CD4-positive, alpha-beta T cell treated with Interleukin-17A for 1 hour (primary cell): Measurements from ENCODE around the gene HTR2B.
A peak's percentile ranks its signal among the peaks of the same experiment; 100 is the strongest.
"Not testable (repeated sequence)": the region's sequence is repeated elsewhere in the genome, so short reads cannot be mapped to it uniquely, and the experiment has no call there.

Source experiments
- DNase-seq: peaks from one replicate; pipeline ENCODE4 v3.0.0-alpha.2; 2020

The HTR2B gene

DNA sequence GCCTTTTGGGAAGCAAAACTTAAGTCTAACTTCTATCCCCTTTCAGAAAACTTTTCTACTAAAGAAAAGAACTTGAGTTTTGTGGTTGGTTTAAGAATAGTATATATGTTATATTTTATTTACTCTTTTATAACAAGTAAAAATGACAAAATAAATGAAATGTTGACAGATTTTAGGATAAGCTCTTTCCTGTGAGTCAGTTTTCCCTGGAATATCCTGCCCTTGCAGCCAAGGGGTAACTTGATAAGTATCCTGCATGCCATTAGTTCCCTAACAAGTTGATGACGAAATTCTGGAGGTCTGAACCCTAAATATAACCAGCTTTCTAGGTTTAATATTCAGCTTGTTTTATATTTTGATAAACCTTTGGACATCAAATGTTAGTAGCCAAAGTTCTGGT lies 7.3 kb upstream of the HTR2B start:
- DNase-seq, result no peak

DNA sequence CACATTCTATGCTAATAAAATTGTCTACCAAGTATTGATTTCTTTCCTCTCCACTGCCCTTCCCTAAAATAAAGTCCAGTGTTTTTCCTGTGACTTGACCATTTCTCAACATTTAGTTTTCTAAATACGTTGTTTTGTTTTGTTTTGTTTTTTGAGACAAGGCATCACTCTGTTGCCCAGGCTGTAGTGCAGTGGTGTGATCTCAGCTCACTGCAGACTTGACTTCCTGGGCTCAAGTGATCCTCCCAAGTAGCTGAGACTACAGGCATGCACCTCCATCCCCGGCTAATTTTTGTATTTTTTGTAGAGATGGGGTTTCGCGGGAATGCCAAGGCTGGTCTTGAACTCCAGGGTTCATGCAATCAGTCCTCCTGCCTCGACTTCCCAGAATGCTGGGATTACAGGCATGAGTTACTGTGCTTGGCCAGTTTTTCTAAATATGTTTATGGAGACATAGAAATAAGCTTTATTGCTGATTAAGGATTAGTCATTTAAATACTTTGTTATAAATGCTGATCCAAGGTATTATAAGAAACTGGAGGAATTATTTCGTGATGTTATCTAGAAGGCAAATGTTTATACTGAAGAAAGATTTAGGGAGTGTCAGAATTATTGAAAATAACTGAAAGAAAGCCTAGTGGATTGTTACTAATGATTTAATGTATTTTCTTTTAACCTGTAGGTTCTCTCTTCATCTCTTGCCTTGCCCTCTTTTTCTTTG lies 5.7 kb upstream of the HTR2B start:
- DNase-seq, result no peak

DNA sequence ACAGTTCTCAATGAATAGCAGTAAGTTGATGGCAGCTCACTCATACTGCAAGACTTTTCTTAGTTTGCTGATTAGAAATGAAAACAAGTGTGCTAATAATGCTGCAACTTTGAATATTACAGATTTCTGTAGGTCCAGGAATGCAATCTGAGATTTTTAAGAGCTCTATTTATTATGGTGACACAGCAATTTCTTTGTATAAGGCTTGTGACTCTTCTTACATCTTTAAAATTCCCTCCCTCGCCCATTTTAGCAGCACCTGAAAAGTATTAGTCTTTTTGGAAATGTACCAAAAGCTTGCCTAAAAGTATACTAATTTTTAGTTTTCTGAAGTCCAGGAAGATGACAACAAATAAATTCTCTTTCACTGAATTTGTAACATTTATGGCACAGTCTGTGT lies 4.4 kb upstream of the HTR2B start:
- DNase-seq, result no peak

DNA sequence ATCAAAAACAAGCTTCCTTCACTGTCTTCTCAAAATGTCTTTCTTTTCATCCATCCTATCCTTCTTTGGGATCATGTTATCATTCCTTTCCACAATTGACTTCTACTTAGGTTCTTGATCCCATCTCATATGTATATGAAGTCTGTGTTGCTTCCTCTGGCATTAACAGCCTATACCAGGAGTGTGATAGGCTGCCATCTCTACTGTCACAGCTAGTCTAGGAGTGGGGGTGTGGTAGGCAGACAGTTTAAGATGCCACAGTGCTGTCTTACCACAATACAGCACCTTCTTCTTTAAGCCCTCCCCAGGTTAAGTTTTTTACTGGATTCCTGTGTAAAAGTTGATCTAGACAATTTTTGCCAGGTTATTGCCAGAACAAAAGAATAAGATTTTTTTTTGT lies 3.7 kb upstream of the HTR2B start:
- no peak for DNase-seq

DNA sequence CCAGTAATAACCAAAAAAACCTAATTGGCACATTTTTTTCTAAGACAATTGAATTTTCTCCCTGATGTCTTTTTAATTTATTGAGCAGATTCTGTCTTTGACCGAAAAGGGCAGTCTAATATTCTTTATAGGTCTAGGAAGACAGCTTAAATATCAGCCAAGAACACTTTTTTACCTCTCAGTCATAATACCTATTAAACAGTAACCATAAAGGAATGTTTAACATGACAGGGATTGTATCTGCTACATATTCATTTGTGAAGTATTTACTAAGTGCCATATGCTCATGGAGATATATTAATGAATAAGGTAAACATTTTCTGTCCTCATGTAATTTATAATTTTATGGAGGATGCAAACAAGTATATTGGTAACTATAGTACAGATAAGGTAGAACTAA lies 3.1 kb upstream of the HTR2B start:
- no peak for DNase-seq

DNA sequence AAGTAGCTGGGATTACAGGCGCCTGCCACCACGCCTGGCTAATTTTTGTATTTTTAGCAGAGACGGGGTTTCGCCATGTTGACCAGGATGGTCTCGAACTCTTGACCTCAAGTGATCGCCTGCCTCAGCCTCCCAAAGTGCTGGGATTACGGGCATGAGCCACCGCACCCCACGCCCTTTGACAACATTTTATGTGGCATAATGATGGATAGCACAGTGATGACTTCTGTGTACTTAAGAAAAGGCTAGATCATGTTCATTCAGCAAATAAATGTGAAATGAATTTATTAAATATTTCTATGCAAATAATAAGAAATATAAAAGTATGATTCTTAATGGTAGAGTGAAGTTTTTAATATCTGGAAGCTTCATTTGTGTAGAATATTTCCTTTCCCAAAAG lies 2.6 kb upstream of the HTR2B start:
- no peak for DNase-seq

DNA sequence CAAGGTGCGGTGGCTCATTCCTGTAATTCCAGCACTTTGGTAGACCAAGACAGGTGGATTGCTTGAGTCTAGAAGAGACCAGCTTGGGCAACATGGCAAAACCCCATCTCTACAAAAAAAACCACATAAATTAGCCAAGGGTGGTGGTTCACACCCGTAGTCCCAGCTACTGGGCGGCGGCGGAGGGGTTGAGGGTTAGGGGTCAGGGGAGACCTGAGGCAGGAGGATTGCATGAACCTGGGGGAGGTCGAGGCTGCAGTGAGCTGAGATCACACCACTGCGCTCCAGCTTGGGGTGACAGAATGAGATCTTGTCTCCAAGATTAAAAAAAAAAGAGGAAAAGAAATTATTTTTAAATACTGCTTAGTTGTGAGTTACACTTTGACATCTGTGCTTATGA lies 1.3 kb upstream of the HTR2B start:
- no peak for DNase-seq

DNA sequence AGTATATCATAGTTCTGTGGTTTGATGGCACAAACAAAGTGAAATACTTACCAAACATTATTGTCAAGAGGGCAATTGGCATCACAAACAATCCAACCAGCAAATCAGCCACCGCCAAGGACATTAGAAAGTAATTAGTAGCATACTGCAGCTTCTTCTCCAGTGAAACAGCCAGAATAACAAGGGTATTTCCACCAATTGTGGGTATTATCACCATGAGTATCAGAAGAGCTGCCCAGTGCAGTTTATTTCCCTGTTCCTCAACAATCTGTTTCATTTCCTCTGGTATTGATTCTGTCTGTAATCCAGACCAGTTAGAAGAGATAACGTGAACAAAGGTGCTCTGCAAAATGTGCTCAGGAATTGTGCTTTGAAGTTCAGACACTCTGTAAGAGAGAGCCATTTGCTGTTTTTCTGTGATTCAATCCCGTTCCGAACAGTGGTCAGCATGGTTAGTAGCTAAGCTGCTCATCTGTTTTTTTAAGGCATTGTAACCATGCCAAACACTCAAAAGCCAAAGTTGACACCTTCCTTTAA lies 1.4 kb downstream of the HTR2B start:
- DNase-seq, result no peak

DNA sequence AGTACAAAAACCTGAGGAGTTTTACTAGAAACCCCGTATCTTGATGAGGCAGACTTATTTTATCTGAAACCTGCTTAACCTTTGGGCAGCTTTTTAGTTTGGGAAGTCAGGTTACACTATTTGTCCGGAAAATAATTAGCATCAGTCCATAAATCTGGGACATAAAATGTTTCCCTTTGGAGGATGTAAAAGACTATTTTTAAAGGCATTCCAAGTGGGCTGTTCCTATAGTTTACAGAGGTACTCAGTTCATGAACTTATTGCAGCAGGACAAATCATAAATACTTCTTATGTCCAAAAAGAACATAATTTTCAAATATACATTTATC lies 6.3 kb downstream of the HTR2B start:
- no peak for DNase-seq

DNA sequence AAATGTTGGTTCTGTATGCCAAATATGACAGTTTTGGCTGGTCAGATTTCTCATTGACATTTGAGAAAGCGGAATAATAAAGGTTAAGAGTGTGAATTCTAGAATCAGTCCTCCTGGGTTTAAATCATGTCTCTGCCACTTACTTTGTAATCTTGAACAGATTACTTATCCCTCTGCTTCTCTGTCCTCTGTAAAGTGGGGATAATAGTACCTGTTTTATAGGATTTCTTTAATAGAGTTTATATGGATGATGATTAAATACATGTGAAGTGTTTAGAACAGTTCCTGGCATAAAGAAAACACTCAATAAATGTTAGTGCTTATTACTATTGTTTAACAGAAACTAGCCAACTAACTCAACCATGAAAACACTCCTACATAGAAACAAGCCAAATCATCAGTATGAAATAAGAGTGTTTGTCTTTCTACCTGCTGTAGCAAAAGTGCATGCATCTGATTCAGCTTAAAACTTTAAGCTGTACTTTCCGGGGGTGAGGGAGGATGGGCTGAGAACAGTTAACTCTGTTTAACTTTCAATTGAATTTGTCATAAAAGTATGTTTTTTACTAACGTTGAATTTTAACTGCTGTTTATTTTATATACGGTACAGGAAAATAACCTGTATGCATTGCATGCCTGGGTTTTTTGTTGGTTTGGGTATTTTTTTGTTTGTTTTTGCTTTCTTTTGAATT lies 6.8 kb downstream of the HTR2B start:
- no peak for DNase-seq

DNA sequence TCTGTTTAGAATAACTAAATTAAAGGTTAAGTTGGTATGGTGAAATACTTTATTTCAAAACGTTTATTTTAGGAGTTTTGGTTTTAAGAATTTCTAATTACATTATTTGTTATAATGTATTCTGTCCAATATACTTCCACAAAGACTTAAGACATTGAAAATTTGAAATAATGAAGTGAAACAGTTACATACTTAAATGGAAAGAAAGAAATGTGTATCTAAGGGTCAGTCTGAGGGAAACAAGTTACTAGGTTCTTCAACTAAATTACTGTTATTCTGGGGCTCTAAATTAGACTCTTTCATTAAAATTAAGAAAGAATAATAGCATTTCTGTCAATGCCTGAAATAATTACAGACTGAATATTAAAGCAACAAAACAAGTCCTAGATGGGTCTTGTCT lies 7.7 kb downstream of the HTR2B start:
- DNase-seq, result no peak

DNA sequence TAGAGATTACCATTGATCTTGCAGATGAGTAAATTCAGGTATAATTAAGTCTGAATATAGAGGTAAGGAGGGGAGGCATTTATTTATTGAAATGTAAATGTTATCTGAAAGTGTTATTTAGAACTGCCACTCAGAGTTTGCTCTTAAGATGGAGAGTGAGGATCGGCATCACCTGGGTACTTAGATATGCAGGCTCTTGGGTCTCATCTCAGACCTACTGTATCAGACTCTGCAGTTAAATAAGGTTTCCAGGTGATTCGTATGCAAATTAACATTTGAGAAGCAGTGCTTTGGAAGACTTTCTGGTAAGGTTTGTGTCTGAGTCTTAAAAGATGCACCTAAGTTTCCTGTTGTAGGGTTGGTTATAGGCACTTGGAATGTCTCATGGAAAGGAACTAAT lies 9.2 kb downstream of the HTR2B start:
- no peak for DNase-seq

DNA sequence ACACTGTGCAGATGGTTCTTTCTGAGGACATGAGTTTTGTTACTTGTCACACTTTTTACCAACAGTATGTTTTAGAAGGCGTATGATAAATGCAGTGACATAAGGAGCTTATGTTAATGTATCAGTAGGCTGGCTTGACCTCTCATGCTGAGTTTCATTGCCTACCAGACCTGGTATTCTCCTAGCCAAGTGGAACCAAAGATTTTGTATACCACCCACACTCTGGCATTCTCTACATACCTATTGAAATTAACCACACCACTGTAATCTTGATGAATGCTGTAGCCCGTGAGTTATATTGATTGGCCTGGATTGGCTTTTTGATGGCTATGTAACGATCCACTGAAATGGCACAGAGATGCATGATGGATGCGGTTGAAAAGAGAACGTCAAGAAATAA lies 11.4 kb downstream of the HTR2B start:
- DNase-seq, result no peak

DNA sequence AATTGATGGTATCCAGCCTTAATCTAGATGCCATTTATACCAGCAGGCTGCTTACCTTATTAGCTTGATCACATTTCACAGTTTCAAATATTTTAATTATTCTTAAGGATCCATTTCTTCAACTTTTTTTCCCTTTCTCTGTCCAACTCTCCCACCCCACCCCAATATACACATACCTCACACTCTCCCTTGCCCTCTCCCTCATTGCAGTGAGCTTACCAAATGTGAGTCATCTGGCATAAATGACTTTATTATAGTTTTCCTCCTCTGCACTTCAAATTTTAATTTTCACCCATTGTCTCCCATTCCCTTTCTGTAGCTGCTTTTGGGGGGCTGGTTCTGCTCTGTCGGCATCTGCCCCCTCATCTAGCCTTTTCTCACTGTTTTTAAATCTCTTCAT lies 12.9 kb downstream of the HTR2B start:
- no peak for DNase-seq

DNA sequence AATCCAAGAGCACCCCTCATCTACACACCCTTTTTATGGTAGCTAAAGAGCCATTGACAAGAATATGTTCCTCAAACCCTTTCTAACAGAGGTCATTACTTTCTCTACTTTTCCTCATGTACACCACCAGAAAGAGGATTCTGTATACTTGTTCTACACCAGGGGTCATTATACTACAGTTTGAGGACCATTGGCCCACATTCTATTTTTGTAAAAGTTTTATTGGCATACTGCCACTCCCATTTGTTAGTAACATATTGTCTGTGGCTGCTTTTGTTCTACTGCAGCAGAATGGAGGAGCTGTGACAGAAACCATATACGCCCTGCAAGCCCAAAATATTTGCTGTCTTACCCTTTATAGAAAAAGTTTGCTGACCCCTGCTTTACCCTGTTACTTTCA lies 14.3 kb downstream of the HTR2B start:
- no peak for DNase-seq

DNA sequence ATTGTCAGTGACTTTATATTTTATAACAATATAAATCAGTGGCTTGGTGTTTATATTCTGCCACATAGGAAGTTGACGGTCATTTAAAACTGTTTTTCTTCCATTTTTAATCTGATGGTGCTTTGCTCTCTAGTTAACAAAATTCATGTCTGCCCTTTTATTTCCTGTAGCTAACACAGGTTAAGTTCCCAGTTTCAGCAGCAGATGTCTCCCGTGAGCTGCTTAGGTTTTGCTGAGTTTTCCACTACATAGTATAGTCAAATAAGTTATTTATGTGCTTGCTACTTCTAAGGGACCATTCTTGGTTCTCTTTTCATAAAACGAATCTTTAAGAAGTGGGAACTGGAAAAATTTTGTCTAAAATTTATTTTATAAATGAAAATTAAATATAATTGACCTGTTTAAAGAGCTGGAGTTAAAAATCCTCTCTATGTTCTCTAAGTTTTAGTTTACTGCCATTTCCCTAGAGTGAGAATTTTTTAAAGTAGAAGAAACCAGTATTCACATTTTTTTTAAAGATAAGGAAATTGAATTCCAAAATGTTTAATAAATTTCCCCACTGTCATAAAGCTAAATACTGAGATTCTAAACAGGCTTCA lies 20.6 kb downstream of the HTR2B start:
- peak; percentile 69 for DNase-seq

DNA sequence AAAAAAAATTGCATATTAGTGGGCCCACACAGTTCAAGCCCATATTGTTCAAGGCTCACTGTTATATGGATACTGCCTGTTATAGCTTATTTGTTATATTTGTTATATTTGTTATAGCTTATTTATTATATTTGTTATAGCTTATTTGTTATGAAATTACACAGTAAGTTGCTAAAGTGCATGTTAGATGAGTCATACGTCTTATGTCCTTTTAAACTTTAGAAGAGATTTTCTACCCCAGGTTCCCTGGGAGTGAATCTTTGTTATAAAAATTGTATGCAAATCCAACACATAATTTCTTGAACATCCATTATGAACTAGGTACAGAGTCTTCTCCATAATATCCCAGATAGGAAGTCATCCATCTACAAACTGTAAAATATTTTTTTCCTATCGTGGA lies 22.1 kb downstream of the HTR2B start:
- no peak for DNase-seq

DNA sequence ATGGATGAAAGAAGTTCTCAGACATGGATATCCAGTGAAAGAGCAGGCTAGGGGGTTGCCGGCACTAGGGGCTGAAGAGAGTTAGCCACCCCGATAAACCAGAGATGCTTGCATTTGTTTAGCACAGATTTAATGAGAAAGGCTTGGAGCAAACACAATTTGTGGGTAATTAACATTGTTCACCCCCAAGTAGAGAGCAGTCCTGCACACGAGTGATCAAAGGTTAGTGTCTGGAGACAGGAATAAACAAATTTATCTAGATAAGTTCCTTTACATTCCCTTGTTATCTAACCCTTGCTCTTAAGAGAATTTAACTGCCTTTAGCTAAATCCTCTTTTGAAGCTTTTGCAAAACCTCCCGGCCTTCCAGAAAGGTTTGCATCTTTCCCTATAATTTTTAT lies 23.9 kb downstream of the HTR2B start:
- DNase-seq, result no peak

DNA sequence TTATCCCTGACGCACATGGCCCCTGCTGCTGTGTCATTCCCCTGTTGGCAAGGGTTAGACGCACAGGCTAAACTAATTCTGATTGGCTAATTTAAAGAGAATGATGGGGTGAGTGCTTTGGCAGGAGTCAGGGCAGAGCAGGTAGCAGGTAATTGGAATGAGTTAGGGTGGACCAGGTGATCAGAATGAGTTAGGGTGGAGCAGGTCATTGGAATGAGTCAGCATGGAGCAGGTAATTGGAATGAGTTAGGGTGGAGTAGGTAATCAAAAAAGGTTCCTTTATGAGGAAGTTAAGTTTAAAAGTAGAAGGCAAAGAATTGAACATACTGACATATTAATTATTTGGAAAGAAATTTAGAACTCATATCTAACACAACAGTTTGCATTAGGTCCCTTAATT lies 24.5 kb downstream of the HTR2B start:
- not testable (repeated sequence) for DNase-seq

DNA sequence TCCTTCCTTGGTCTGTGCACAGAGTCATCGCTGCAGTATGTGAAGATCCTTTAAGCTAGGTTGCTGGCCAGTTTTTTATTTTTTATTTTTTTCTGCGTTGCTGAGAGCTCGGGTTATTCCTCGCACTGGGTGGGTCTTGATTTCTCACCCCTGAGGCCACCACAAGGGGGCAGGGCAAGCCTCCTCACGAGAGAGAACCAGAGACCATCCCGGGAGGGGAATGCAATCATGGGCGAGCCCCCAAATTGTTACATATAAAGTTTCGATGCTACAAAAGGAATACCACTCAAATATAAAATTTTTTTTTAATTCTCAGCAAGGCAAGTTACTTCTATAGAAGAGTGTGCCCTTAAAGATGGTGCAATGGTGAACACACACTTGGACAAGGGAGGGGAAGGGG lies 24.9 kb downstream of the HTR2B start:
- no peak for DNase-seq

DNA sequence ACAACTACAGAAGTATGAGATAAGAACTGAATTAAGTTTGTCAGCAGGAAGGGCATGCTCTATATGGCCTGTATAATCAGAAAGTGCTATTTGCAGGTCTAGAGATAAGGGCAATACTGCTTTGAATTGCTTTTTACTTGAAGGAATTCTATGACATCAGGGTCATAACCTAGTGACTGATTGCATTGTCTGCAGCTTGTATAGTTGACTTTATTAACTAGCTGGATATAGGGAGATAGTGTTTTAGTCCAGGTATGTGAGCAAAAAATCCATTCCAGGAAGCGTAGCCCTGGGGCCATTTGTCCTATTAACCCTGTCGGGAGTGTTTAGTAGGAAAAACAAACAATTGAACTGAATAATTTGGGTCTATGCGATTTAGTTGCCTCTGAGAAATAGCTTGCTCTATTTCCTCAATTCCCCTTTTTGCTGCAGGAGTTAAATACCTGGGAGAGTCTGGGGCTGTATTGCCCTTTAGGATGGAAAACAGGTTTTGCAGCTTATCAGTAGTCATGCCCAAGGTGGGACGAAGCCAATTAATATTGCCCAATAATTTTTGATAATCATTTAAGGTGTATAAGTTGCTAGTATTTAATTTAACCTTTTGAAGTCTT lies 30.0 kb downstream of the HTR2B start:
- DNase-seq, result no peak

DNA sequence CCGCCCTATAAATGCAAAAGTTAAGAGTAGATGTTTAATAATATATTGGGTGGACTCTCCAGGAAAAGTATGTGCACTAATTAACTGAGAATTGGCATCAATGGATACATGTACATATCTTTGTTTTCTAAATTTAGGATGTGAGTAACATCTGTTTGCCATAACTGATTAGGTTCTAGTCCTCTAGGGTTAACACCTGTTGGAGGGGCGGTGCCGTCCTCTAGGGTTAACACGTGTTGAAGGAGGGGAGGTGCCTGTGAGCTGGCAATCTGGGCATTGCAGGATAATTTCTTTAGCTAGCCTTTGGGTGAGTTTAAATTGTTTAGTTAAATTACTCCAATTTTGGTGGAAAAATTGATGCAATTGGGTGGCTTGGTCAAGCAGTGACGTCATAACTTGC lies 30.9 kb downstream of the HTR2B start:
- DNase-seq, result no peak

DNA sequence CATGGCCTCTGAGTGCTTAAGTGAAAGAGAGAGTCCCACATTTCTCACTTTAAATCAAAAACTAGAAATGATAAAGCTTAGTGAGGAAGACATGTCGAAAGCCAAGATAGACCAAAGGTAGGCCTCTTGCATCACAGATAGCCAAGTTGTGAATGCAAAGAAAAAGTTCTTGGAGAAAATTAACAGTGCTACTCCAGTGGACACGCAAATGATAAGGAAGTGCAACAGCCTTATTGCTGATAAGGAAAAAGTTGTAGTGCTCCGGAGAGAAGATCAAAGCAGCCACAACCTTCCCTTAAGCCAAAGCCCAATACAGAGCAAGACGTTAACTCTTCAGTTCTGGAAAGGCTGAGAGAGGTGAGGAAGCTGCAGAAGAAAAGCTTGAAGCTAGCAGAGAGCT lies 36.1 kb downstream of the HTR2B start:
- DNase-seq, result no peak

DNA sequence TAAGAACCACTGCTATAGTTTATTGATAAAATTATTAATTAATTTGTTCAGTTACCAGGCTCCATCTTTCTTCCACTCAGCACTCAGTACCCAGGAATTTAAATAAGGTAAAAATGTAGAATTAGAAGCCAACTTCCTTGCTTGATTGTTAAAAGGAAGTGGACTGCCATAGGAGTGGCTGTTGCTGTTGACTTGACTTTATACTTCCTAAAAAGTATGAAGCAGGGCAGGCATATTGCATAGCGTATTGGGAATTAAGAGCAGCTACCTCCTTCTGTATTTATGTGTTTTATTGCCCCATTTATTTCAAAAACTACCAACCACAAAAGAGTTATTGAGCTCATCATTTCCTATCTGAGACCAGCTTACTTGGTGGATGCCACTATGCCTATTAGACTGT lies 40.3 kb downstream of the HTR2B start:
- DNase-seq, result no peak
